ENCODE results near the gene SPEG.

Gene SPEG

GRCh38 chr2:219536967-219537366 lies 102.3 kb downstream of the SPEG start:
- DNase-seq = no peak

DNA sequence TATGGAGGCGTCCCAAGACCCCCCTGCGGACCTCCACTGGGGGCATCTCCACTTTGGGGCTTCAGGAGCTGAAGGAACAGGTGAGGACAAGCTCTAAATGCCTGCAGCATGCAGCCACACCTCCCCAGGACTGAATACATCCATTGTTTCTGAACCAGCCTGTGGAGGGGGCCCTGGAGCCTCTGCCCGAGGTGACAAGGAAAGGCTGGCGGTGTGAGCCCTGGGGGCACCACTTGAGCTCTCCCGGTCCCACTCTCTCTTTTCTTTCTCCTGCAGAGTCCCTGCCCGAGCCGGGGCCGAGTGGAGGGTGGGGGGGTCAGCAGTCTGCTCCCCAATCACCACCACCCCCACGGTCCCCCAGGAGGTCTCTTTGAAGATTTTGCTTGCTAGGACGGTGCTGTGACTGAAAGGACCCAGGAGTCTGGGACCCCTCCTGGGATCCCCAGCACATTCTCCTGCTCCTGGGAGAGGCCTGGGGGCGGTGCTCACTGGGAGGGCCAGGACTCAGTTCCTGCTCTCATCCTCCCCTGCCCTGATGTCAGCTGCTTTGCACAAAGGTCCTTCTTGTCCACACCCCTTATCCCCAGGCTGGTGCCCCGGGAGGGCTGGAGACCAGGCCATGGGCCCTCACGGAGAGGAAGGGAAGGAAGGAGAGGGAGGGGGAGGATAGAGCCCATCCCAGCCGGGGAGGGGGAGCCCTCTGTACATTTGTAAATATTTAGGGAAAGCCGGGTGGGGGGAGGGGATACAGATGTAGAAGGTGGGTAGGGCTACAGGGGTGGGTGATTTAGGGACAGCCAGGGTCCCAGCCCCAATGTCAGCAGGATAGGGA lies 103.2 kb downstream of the SPEG start:
- no peak for DNase-seq

DNA sequence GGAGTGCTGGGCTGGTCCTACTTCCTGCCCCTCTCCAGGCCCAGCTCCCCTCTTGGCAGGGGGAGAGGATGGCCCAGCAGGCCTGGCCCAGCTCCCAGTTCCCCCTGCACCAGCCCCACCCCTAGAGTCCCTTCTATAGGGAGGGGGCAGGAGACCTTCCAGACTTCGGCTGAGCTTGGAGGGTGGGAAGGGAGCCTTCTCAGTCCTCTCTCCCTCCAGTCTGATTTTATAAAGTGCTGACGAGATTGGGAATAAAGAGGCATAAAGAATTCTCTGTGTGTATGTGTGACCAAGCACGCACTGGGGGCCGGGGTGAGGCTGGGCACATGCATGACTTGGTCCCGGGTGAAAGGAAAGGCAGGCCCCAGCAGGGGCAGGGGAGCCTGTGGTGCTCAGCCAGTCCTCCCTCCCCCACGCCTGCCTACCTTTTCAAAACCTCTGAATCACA lies 103.9 kb downstream of the SPEG start:
- DNase-seq = peak; percentile 35

DNA sequence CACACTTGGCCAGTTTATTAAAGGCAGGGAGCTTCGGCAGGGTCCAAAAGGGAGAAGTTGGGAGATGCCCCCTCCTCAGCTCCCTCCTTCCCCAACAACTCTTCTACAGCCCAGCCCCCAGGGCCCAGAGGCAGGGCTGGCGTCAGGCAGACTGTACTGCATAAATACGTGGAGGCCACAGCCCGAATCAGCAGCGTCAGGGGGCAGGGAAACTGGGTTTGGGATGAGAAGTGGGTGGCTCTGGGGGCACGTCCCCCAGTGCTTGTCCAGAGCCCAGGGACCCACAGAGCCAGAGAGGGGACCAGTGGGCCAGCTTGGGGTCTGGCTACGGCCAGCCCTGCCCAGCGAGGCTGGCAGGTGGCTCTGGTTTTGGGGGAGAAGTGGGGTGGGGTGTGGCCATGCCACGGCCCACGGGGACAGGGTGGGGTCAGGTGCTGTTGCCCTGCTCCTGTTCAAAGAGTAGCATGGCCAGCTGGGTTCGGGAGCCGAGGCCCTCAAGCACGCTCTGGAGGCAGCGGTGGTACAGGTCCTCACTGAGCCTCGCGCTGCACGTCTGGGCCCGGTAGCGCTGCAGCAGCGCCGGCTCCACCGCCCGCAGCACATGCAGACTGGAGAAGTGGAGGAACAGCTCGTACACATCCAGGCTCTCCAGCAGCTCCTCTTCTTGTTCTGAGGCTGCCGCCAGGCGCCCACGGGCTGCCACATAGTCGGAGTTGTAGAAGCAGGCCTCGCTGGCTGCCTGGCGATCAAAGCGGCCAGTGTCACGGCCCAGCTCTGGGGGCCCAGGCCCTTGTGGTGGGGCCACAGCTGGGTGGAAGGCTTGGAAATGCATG lies 104.5 kb downstream of the SPEG start:
- no peak for DNase-seq

DNA sequence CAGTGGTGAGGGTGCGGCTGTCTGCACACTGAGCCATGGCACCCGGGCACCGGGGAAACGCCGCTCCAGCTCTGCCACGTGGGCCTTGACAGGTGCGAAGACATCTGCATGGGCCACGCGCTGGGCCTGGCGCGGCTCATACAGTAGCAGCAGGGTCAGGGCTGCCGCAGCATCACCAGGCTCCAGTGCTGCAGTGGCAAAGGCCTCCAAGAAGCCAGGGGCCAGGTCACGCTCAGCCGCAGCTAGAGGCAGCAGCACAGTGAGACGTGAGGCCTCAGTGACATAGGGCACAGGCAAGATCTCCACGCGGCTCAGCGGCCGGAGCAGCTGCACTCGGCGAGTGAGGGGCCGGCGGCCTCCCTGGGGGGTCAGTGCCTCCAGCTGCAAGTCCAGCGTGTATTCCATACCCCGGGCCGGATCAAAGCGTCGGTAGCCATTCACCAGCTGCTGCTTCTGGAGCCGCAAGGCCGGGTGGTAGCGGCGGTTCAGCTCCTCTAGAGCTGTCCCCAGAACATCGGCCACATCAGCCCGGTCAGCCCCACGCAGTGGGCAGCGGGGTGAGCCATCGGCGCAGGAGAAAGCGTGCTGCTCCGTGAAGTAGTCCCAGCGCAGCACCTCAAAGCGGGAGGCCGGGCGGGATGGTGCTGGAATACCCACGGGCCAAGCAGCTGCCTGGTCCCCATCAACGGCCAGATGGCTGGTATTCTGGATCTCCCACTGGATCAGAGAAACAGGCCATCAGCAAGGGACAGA lies 105.5 kb downstream of the SPEG start:
- no peak for DNase-seq

DNA sequence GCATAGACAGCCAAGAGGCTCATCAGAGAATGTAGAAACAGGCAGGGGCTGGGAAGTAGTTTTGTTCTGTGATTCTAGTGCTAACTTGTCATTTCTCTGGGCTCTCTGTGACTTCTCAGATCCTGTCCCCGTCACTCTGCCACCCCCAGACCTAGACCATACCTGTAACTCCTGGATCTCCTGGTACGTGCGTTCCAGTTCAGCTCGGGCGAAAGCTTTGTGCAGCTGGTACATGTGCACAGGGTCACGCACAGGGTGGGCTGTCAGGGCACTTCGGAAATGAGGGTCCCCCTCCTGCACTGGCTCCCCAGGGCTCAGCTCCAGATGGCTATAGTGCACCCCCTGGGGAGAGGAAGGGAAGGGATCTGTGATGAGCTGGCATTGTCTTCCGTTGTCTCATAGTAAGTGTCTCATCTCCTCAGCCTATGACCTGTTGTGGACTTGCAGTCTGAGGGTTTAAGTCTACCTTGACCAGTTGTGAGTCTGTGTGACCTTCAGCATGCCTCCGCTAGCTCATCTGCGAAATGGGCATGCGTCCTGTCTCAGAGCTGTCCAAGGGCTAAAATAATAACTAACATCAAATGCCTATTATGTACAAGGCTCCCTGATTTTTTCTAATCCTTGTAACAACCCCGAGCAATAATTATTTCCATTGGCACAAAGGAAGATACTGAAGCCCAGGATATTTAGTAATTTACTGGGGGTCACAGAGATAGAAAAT lies 106.3 kb downstream of the SPEG start:
- no peak for DNase-seq

- peak; percentile 57 for DNase-seq
These were observed 107.1 kb downstream of the SPEG start for GRCh38 chr2:219541611-219542180.

GRCh38 chr2:219542931-219543595 lies 108.4 kb downstream of the SPEG start:
- peak; percentile 33 for DNase-seq

GRCh38 chr2:219543596-219544358 lies 109.1 kb downstream of the SPEG start, which contains the start of the genes CHPF and TMEM198:
CHPF (minus strand) TSS chr2:219543809; CDS start chr2:219543538, 271 bp downstream.
TMEM198 (plus strand) TSS chr2:219544028; CDS start chr2:219544728, 700 bp downstream.
- peak; percentile 98 for DNase-seq

DNA sequence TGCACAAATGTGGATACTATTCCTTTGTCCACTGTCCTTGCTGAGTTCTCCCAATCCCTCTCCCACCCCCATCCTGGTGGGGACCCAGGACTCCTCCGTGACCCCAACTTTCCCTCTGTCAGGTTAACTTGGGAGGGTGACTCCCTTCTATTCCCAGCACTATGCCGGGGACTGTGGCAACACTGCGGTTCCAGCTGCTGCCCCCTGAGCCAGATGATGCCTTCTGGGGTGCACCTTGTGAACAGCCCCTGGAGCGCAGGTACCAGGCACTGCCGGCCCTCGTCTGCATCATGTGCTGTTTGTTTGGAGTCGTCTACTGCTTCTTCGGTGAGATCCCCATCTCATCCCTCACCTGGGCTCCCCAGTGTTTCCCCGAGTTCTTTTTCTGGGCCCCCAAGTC lies 109.9 kb downstream of the SPEG start:
- DNase-seq = no peak

DNA sequence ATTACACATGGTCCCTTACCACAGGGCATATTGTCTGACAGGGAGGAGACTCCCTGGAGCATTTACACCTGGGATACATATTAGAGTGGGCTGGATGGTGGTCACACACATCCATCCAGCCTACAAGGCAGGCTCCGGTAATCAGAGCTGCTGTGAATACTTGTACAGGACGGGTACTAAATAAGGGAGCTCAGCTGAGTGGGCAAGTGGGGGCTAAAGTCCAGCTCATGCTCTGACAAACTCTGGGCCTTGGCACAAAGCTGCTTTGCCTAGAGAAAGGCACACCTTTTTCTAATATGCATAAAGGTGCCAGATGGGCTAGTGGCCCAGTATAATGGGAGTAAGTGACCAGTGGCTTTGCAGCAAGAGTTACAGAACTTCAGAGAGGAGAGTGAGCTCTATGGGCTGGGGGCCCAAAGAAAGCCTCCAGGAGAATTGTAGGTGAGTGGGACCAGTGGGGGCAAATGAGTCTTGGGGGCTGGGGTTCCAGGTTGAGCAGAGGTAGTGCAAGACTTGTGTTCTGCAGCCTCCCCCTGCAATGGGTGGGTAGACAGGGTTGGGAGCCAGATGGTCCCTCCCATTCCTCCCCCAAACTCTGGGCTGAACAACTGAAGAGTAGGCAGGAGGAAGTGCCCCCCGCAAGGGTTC lies 110.8 kb downstream of the SPEG start:
- no peak for DNase-seq

DNA sequence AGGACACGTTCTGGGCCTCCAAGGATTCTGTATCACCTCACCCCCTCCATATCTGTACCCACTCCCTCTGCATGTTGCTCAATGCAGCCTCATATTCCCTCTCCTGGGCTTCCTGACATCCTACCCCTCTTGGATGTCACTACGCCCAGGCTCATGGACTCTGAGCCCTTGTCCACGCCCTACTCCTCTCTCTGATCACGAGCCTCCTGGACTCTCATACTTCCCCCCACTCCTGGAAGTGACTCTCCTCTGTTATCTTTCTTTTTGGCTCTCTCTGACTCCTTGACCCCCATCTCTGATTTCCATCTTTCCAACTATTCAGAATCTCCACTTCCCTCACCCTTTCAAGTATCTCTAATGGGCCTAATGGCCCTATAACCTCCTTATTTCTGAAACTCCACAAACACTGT lies 111.3 kb downstream of the SPEG start:
- DNase-seq = no peak

DNA sequence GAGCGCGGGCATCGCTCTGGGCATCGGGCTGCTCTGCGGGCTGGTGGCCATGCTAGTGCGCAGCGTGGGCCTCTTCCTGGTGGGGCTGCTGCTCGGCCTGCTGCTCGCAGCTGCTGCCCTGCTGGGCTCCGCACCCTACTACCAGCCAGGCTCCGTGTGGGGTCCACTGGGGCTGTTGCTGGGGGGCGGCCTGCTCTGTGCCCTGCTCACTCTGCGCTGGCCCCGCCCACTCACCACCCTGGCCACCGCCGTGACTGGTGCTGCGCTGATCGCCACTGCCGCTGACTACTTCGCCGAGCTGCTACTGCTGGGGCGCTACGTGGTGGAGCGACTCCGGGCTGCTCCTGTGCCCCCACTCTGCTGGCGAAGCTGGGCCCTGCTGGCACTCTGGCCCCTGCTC lies 113.0 kb downstream of the SPEG start:
- no peak for DNase-seq

All from fibroblast of skin of back (primary cell).